HepG2 (cell line): ENCODE results near the gene RTKN2. TPM values are rescaled to one million over a fixed set of nuclear protein-coding genes. Genes with fewer than 3 reads are reported as not detected.

Experiments
- ATAC-seq: fragments of 200-7000 bp; cut with Tn5 transposase; 3 replicates; pipeline ENCODE4 v1.9.1; 2020; ENCODE audit warnings: mild to moderate bottlenecking, moderate library complexity
- BruUV-seq: library from RNA; stranded (reverse); fragments of 400-500 nt; replicated peaks from 2 replicates; lab custom pipeline; 2021; lab: Mats Ljungman, UMichigan
- CTCF ChIA-PET: fragments of 300-600 bp; formaldehyde crosslinking; extraction: SDS; loops from one replicate; lab custom pipeline; 2021; ENCODE audit warnings: low total read pairs, inconsistent platforms, low intra/inter-chr PET ratio; lab: Yijun Ruan, JAX
- POLR2A ChIA-PET: fragments of 350-600 bp; sonication (Branson Sonifier 250); formaldehyde crosslinking; loops from one replicate; lab custom pipeline; 2020; ENCODE audit warnings: antibody characterized with exemption, inconsistent platforms; lab: Yijun Ruan, JAX
- DNase-seq: peaks from one replicate; pipeline ENCODE4 v3.0.0-alpha.2; 2015; ENCODE audit warnings: low spot score
- FAIRE-seq: peaks from 3 replicates; lab custom pipeline; 2011; peaks lifted over from hg19 to GRCh38; lab: Jason Lieb, UNC
- H2AFZ ChIP-seq: one replicate; pipeline ENCODE4 v1.6.1; 2011; ENCODE audit warnings: low read length, inconsistent platforms
- H3K27ac ChIP-seq: fragments of 300-600 bp; 3 replicates; pipeline ENCODE4 v1.8.0; 2011; ENCODE audit warnings: mixed run types, mild to moderate bottlenecking, mixed read lengths, low read length, inconsistent platforms; ENCODE audit not compliant: insufficient read depth; ENCODE audit errors: extremely low read length
- H3K27me3 ChIP-seq, 2 experiments: fragments of 200-600 bp in 1 of 2; 2 replicates in 1 of 2; 3 replicates in 1 of 2; pipeline versions ENCODE4 v1.6.0 to v1.8.0; 2011; ENCODE audit warnings: low read length in 2 of 2, mild to moderate bottlenecking in 2 of 2, moderate library complexity in 2 of 2, inconsistent platforms in 1 of 2; ENCODE audit not compliant: insufficient read depth in 2 of 2, control insufficient read depth in 1 of 2
- H3K36me3 ChIP-seq, 2 experiments: fragments of 200-600 bp in 1 of 2; replicated peaks in 1 of 2; 2 replicates in 1 of 2; 3 replicates in 1 of 2; pipeline versions ENCODE4 v1.5.1 to v1.8.0; 2011; ENCODE audit warnings: low read length in 2 of 2, inconsistent platforms in 1 of 2; ENCODE audit not compliant: insufficient read depth in 2 of 2, control insufficient read depth in 1 of 2
- H3K4me1 ChIP-seq: 2 replicates; pipeline ENCODE4 v1.5.1; 2012; ENCODE audit warnings: low read length, inconsistent platforms; ENCODE audit not compliant: insufficient read depth
- H3K4me2 ChIP-seq: 2 replicates; pipeline ENCODE4 v1.6.0; 2011; ENCODE audit warnings: low read depth, low read length, inconsistent platforms
- H3K4me3 ChIP-seq, 3 experiments: fragments of 200-600 bp in 1 of 3; sonication (generic), shearing (Covaris generic) in 1 of 3; replicated peaks in 1 of 3; 2 replicates each; pipeline ENCODE4 v1.5.1; 2011 to 2016; ENCODE audit warnings: low read length in 3 of 3, inconsistent platforms in 2 of 3, low read depth in 2 of 3, mild to moderate bottlenecking in 2 of 3, control low read depth in 1 of 3, mixed read lengths in 1 of 3; ENCODE audit not compliant: insufficient read depth in 1 of 3
- H3K79me2 ChIP-seq: one replicate; pipeline ENCODE4 v1.6.1; 2011; ENCODE audit warnings: low read length, inconsistent platforms; ENCODE audit not compliant: insufficient read depth
- H3K9ac ChIP-seq: 2 replicates; pipeline ENCODE4 v1.6.0; 2011; ENCODE audit warnings: mild to moderate bottlenecking, low read depth, low read length, inconsistent platforms; ENCODE audit not compliant: insufficient read depth
- H3K9me3 ChIP-seq: 2 replicates; pipeline ENCODE4 v1.5.1; 2012; ENCODE audit warnings: mild to moderate bottlenecking, low read length
- H4K20me1 ChIP-seq: 2 replicates; pipeline ENCODE4 v1.6.0; 2011; ENCODE audit warnings: inconsistent platforms, mild to moderate bottlenecking, low read length, moderate library complexity; ENCODE audit not compliant: insufficient read depth
- LCORL ChIP-seq, 2 experiments: fragments of 450-650 bp in 1 of 2; sonication (generic) in 1 of 2; formaldehyde crosslinking in 1 of 2; IDR thresholded peaks; 2 replicates each; pipeline versions ENCODE4 v1.5.0 to v1.6.1; 2017 to 2020; ENCODE audit warnings: antibody characterized with exemption in 1 of 2, missing genetic modification reagents in 1 of 2
- NFE2 ChIP-seq: sonication (generic); formaldehyde crosslinking; IDR thresholded peaks from 2 replicates; pipeline ENCODE4 v1.4.0; 2020; ENCODE audit warnings: missing genetic modification reagents
- NFYC ChIP-seq: IDR thresholded peaks from 2 replicates; pipeline ENCODE4 v1.6.1; 2016; ENCODE audit warnings: missing genetic modification reagents, missing compliant biosample characterization
- SMC3 ChIP-seq: IDR thresholded peaks from 2 replicates; pipeline ENCODE4 v1.6.1; 2011; ENCODE audit warnings: low read length, improper control_type of control experiment
- TBL1XR1 ChIP-seq: fragments of 150-350 bp; IDR thresholded peaks from 2 replicates; pipeline ENCODE4 v1.6.1; 2014; ENCODE audit warnings: borderline replicate concordance, low read length; ENCODE audit not compliant: partially characterized antibody
- WGBS: methylation state at CpG from one replicate; pipeline ENCODE4 v1.1.6; 2017; ENCODE audit warnings: low lambda C conversion rate; 5-methylcytosine and 5-hydroxymethylcytosine counted together
- in situ Hi-C: cut with HindIII; loops from 2 replicates; pipeline ENCODE4 v1.10.0; 2017; ENCODE audit warnings: low pct_unique_long_range_greater_than_20kb; ENCODE audit not compliant: extremely low pct_ligation_motif_present
- intact Hi-C: fragments of 100-400 bp; cut with micrococcal nuclease; formaldehyde crosslinking; loops from one replicate; pipeline ENCODE4 v1.10.0; 2022; ENCODE audit not compliant: unreplicated experiment
- polyA plus RNA-seq, 8 experiments: library from polyadenylated mRNA; depleted of rRNA in 3 of 8; stranded (reverse) in 7 of 8; unstranded in 1 of 8; fragments of >200 nt; fragmentation: Illumina TruSeq in 4 of 8; extraction: Trizol in 4 of 8; gene quantifications; 2 replicates each; pipeline versions ENCODE4 v1.2.1 to v1.2.3, GENCODE V29; 2011 to 2016; ENCODE audit warnings: low read depth in 4 of 8, missing spikeins in 1 of 8, mixed read lengths in 1 of 8; ENCODE audit not compliant: insufficient read depth in 1 of 8
- total RNA-seq, 5 experiments: library from RNA; depleted of rRNA; stranded (reverse); fragments of >200 nt; fragmentation: Illumina TruSeq; extraction: Trizol; gene quantifications; 2 replicates each; pipeline ENCODE4 v1.2.3, GENCODE V29; 2016; ENCODE audit warnings: low read depth in 1 of 5
- TF ChIP-seq, protein P1 (sequence below): IDR thresholded peaks from 2 replicates; pipeline ENCODE4 v1.6.1; 2012; ENCODE audit warnings: low read depth, low read length, improper control_type of control experiment
- TF ChIP-seq, protein P2 (sequence below), 2 experiments: fragments of 450-650 bp in 1 of 2; sonication (generic) in 1 of 2; formaldehyde crosslinking in 1 of 2; IDR thresholded peaks; 2 replicates each; pipeline versions ENCODE4 v1.6.1 to v1.8.0; 2016 to 2022; ENCODE audit warnings: antibody characterized with exemption in 1 of 2, mild to moderate bottlenecking in 1 of 2, missing genetic modification reagents in 1 of 2
- TF ChIP-seq, protein P3 (sequence below): sonication (generic); formaldehyde crosslinking; IDR thresholded peaks from 2 replicates; pipeline ENCODE4 v1.5.0; 2020; ENCODE audit warnings: missing genetic modification reagents, mild to moderate bottlenecking, borderline replicate concordance

The RTKN2 gene
- total and polyA plus RNA-seq, 2 of the 13 experiments (the other 11 are each of a cell fraction or from before 2014, with no cell fraction given) = 2.2 to 7.0 TPM

DNA sequence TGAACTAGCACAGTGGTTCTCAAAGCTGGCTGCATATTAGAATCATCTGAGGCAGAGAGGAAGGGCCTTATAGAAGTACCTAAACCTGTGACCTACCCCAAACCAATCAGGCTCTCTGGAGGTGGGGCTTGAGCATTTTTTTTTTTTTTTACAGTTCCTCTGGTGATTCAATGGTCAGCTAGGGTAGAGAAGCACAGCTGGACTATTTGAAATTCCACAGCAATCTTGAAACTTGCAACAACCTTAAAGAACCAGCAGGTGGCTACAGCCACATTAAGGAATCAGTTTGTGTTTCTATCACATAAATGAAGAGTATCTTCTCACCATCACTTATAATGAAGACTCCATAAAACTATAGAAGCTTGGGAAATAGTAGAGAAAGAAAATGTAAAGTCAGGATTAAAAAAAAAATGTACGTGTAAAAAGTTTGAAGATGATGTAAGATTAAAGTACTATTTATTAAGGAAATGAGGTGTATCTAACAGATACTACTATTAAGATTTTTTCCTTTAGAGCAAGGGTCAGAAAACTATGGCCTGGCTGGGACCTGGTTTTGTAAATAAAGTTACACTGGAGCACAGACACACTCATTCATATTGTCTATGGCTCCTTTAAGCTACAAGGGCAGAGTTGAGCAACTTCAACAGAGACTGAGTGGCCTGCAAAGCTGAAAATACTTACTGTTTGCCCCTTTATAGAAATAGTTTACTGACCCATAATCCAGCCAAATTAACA, 3.8 kb downstream of the RTKN2 start:
- in situ Hi-C loops (loop anchor here (25.0 kb wide), 1 partner anchor 547 kb away; the partner anchor contains the start of genes ADO and EGR2), intact Hi-C loops (loop anchor here (2.0 to 10.0 kb wide), 6 partner anchors 107 to 540 kb away; partner anchors contain the start of genes ADO, ARID5B and ZNF365)
- no peak overlapping the region for H3K9ac ChIP-seq
- no peaks in the 10 kb centered on the region for H3K9me3 ChIP-seq
- DNase-seq (peak; percentile 72), FAIRE-seq (no peak), ATAC-seq (peak; percentile 27)
- no peaks in the 10 kb centered on the region for H4K20me1 ChIP-seq
- H3K36me3 ChIP-seq = no peaks in the 10 kb centered on the region; a peak in 2 of 5 replicates
- ChIA-PET POLR2A (interaction anchor here (0.6 to 1.8 kb wide), 5 partner anchors 217 to 471 kb away, joined by 3 to 5 read pairs (median 4); no protein-coding TSS in a partner anchor), CTCF (no interaction called here)
- H3K27me3 ChIP-seq = no peaks in the 10 kb centered on the region
- H3K4me2 ChIP-seq = peak overlapping the region; percentile 95
- peaks cover 48% of the 10 kb centered on the region for H3K4me1 ChIP-seq
- H3K79me2 ChIP-seq = peaks cover 37% of the 10 kb centered on the region
- peak overlapping the region; percentile 51 for H3K27ac ChIP-seq
- peak overlapping the region; percentile 64 for H2AFZ ChIP-seq
- WGBS = 6% methylated on average over 1 of the region's 1 CpG
- H3K4me3 ChIP-seq = peak overlapping the region in 2 of 3 experiments; percentile 11 to 15; a peak in 2 of 6 replicates
- BruUV-seq = no TSS peak
- TF ChIP-seq TBL1XR1 (no peak), SMC3 (peak; percentile 18; the same call in 1 of the 2 replicates), NFYC (CRISPR knock-in tag) (peak; percentile 39; the same call in 1 of the 2 replicates), LCORL (IDR thresholded peaks at IDR 0.05) (no peak), LCORL (CRISPR knock-in tag; IDR thresholded peaks at IDR 0.05) (no peak), NFE2 (CRISPR knock-in tag) (no peak)
- TF ChIP-seq, protein P1, sequence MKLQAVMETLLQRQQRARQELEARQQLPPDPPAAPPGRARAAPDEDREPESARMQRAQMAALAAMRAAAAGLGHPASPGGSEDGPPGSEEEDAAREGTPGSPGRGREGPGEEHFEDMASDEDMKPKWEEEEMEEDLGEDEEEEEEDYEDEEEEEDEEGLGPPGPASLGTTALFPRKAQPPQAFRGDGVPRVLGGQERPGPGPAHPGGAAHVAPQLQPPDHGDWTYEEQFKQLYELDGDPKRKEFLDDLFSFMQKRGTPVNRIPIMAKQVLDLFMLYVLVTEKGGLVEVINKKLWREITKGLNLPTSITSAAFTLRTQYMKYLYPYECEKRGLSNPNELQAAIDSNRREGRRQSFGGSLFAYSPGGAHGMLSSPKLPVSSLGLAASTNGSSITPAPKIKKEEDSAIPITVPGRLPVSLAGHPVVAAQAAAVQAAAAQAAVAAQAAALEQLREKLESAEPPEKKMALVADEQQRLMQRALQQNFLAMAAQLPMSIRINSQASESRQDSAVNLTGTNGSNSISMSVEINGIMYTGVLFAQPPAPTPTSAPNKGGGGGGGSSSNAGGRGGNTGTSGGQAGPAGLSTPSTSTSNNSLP = 0 out of 2 replicates have a peak, but pooled peaks have one; percentile 39
- TF ChIP-seq, protein P2, sequence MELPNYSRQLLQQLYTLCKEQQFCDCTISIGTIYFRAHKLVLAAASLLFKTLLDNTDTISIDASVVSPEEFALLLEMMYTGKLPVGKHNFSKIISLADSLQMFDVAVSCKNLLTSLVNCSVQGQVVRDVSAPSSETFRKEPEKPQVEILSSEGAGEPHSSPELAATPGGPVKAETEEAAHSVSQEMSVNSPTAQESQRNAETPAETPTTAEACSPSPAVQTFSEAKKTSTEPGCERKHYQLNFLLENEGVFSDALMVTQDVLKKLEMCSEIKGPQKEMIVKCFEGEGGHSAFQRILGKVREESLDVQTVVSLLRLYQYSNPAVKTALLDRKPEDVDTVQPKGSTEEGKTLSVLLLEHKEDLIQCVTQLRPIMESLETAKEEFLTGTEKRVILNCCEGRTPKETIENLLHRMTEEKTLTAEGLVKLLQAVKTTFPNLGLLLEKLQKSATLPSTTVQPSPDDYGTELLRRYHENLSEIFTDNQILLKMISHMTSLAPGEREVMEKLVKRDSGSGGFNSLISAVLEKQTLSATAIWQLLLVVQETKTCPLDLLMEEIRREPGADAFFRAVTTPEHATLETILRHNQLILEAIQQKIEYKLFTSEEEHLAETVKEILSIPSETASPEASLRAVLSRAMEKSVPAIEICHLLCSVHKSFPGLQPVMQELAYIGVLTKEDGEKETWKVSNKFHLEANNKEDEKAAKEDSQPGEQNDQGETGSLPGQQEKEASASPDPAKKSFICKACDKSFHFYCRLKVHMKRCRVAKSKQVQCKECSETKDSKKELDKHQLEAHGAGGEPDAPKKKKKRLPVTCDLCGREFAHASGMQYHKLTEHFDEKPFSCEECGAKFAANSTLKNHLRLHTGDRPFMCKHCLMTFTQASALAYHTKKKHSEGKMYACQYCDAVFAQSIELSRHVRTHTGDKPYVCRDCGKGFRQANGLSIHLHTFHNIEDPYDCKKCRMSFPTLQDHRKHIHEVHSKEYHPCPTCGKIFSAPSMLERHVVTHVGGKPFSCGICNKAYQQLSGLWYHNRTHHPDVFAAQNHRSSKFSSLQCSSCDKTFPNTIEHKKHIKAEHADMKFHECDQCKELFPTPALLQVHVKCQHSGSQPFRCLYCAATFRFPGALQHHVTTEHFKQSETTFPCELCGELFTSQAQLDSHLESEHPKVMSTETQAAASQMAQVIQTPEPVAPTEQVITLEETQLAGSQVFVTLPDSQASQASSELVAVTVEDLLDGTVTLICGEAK (IDR thresholded peaks at IDR 0.05) = no peak; the same call in 1 of the 2 replicates
- TF ChIP-seq, protein P2 (CRISPR knock-in tag; IDR thresholded peaks at IDR 0.05) = peak; percentile 74; the same call in 1 of the 2 replicates
- TF ChIP-seq, protein P3, sequence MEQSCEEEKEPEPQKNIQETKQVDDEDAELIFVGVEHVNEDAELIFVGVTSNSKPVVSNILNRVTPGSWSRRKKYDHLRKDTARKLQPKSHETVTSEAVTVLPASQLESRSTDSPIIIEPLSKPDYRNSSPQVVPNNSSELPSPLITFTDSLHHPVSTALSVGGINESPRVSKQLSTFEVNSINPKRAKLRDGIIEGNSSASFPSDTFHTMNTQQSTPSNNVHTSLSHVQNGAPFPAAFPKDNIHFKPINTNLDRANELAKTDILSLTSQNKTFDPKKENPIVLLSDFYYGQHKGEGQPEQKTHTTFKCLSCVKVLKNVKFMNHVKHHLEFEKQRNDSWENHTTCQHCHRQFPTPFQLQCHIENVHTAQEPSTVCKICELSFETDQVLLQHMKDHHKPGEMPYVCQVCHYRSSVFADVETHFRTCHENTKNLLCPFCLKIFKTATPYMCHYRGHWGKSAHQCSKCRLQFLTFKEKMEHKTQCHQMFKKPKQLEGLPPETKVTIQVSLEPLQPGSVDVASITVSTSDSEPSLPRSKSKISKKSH = no peak
